LNCaP clone FGC (cell line): ENCODE data around the gene PPP6C.

Experiments
- DNase-seq: peaks from one replicate; pipeline ENCODE4 v3.0.0-alpha.2; 2011; ENCODE audit warnings: low read depth
- H3K4me3 ChIP-seq: 2 replicates; pipeline ENCODE4 v1.5.1; 2011; ENCODE audit warnings: mild to moderate bottlenecking, low read depth, low read length, control low read depth
- CTCF ChIP-seq: IDR thresholded peaks from 2 replicates; pipeline ENCODE4 v1.5.1; 2012; ENCODE audit warnings: mild to moderate bottlenecking; ENCODE audit not compliant: control insufficient read depth, insufficient read depth; ENCODE audit errors: extremely low read depth

The PPP6C gene

GRCh38 chr9:125145425-125145824 is 44.2 kb downstream of the PPP6C start:
- DNase-seq: no peak
- no peak for TF ChIP-seq CTCF
- no peak overlapping the region for H3K4me3 ChIP-seq

GRCh38 chr9:125143377-125144090 is 46.1 kb downstream of the PPP6C start, which contains the start of gene SCAI:
Gene SCAI (minus strand): TSS chr9:125143528. CDS start chr9:125143437, 91 bp downstream.
- H3K4me3 ChIP-seq: peak within 1 kb of the TSS; percentile 55
- peak; percentile 90 for TF ChIP-seq CTCF

GRCh38 chr9:125142560-125143376 is 46.8 kb downstream of the PPP6C start:
- DNase-seq: no peak
- peak overlapping the region; percentile 55 for H3K4me3 ChIP-seq
- TF ChIP-seq CTCF: no peak

More at GRCh38 chr9:125143377-125144090, 46.1 kb downstream of the PPP6C start, which contains the start of gene SCAI:
- DNase-seq: peak; percentile 98

GRCh38 chr9:125141751-125142150 is 47.9 kb downstream of the PPP6C start:
- DNase-seq: no peak
- TF ChIP-seq CTCF: no peak
- H3K4me3 ChIP-seq: no peak overlapping the region

- no peak overlapping the region for H3K4me3 ChIP-seq
- DNase-seq: no peak
- no peak for TF ChIP-seq CTCF
Observed at GRCh38 chr9:125141251-125141650, 48.4 kb downstream of the PPP6C start.

- DNase-seq: no peak
- no peak overlapping the region for H3K4me3 ChIP-seq
- TF ChIP-seq CTCF: no peak
Observed at GRCh38 chr9:125140576-125140975, 49.0 kb downstream of the PPP6C start.
